GM19438 (cell line): ENCODE data around the gene ANKMY1.

ENCODE experiments used
- ATAC-seq: cut with Tn5 transposase; IDR thresholded peaks from one replicate; pipeline ENCODE4 v1.9.1; 2021; ENCODE audit warnings: low read depth; ENCODE audit not compliant: unreplicated experiment

ANKMY1 gene

DNA sequence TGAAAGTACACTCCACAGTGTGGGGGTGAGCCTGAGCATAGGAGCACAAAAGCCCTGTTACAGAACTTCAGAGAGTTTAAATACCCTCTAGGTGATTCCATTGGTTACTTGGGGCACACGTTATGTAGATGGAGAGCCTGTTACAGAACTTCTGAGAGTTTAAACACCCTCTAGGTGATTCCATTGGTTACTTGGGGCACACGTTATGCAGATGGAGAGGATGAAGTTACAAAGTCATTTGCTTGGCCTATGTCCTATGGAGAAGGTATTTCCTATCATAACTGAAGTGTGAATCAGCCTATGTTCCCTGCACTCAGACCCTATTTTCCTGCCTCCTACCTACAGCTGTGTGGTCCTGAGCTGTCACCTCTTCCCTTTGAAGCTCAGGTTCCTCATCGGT is 25.0 kb upstream of the ANKMY1 start:
- ATAC-seq, result no peak

DNA sequence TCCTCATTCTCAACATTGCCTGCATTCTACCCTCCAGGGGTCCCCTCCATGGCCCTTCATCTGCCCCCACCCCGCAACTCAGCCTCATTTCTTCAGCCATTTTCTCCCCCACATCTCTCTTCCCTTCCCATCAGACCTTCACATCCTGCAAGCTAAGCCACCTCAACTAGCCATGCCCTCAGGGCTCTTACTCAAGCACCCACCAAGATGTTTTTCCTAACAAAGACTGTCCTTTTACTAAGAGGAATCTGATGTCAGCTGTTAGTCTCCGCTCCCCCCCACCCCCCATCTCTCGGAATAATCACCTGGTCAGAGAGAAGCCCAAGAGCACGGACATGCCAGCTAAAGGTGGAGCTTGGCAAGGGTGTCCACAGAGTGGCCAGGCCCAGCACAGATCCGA is 24.0 kb upstream of the ANKMY1 start:
- no peak for ATAC-seq

DNA sequence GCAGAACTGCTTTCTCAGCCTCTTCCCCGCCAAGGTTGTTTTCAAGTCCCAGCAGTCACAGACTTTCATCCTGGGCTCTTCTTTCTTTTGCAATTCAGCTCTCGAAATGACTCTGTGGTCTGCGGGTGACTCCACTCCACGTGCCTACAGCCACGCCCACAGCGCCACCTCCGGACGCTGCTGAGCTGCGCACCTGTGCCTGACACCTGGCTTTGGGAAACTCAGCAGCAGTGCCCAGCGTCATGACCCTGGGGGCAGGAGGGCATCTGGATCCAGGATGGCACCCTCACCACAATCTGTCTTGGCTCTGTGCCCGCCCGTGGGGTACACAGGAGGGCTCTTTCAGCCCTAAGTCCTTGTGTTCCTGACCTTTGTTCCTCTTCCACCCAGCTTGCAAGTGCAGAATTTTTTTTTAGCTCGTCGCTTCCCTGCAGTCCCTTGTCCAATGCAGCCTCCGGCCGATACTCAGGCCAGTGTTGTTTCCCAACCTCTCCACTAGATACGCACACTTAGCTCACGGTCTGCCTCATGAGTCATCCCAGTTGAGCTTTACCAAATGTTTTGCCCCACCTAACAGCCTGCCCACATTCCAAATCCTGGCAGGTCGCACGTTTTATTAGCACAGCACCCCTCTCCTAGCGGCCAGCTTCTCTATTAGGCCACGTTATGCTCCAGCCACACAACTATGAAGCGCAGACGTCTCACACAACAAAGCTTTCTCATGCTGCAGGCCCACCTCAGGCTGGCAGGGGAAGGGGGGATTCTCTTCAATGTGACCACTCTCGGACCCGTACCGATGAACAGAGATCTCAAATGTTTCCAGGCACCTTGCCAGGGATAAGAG is 22.2 kb upstream of the ANKMY1 start:
- ATAC-seq, result peak; percentile 40

DNA sequence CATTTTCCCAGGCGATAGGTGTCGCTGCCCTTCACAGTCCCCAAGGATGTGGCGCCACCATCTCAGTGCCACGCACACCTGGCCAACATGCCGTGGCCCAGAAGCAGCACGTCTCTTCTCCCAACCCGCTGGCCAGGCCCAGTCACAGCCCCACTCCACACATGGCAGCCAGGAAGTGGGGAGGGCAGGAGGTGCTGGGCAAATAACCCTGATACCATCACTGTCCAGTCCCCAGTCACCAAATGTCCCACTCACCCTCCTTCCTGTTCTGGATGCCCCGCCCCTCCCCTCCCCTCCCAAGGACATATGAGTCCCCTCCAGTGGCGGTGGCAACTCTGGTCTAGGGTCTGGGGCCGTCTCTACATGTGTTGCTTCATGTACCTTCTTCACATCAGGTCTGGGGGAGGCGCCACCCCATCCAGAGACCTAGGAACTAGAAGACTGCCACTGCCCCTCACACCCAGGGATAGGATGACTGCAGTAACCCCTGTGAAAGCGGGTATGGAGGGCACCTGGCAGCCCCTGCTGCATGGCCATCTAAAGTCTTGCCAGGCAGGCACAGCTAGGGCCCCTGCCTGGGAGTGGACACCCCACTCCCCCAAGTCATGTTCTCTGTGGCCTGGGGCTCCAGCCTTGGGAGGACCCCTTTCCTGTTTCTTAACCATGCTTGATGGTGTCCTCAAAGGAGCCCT is 21.4 kb upstream of the ANKMY1 start:
- ATAC-seq, result no peak

DNA sequence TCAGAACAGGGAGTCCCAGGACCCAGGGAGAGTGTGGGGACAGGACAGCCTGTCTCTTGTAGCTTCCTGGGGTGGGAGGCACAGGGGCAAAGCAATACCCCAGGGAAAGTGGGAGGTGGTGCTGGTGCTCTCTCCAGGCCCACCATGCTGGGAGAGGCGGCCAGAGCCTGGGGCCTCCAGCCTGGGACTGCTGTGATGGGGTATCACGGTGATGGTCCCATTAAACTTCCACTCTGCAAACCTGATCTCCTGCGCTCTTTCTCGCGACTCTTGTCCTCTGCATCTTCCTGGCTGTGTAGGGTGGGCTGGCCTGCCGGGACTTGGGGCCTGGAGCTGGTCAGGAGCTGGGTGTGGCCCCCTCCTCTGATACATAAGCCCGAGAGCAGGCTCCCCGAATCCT is 20.7 kb upstream of the ANKMY1 start:
- ATAC-seq, result no peak

DNA sequence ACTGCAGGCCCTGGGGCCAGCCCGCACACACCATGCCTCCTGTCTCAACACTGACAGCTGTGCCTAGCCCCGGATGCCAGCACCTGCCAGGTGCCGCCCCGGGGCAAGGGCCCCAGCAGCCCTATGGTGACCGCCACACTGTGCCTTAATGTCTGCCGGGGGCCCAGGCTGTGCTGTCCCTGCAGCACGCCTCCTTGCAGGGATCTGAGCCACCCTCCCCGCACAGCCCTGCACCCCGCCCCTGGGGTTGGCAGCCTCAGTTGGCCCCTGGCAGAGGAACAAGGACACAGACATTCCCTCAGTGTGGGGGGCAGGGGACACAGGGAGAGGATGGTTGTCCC is 20.3 kb upstream of the ANKMY1 start:
- ATAC-seq, result no peak

DNA sequence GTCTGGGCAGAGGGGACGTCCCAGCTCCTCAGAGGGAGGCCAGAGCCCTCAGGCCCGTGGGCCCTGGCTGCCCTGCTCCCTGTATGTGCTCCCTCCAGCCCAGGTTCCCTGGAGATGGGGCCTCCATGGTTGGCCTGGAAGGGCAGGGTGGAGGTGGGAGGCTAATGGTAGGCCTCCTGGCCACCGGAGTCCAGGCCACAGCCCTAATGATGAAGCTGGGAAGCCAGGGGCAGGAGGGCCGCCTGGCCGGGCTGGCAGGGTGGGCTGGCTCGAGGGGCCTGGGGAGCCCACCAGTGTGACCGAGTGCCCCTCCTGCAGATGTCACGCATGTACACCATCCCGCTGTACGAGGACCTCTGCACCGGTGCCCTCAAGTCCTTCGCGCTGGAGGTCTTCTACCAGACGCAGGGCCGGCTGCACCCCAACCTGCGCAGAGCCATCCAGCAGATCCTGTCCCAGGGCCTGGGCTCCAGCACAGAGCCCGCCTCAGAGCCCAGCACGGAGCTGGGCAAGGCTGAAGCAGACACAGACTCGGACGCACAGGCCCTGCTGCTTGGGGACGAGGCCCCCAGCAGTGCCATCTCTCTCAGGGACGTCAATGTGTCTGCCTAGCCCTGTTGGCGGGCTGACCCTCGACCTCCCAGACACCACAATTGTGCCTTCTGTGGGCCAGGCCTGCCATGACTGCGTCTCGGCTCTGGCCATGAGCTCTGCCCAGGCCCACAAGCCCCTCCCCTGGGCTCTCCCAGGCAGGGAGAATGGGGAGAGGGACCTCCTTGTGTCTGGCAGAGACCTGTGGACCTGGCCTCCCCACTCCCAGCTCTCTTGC is 19.7 kb upstream of the ANKMY1 start:
- ATAC-seq, result no peak

DNA sequence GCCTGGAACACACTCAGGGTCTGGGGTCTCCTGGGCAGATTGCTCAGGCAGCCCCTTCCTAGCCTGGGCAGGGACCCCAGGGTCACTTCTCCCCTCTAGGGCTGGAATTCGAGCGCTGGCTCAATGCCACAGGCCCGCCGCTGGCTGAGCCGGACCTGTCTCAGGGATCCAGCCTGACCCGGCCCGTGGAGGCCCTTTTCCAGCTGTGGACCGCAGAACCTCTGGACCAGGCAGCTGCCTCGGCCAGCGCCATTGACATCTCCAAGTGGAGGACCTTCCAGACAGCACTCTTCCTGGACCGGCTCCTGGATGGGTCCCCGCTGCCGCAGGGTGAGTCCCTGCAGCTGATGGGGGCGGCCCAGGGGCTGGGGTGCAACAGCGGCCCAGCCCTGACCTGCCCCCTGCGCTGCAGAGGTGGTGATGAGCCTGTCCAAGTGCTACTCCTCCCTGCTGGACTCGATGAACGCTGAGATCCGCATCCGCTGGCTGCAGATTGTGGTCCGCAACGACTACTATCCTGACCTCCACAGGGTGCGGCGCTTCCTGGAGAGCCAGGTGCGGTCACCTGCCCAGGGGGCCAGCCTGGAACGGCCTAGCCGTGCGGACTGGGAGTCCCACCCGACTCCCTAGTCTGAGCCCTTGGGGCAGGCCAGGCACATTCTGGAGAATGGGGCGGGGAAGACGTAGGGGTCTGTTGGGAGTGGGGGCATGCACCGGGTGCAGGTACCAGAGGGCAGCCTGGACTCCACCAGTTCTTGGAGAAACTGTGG is 18.8 kb upstream of the ANKMY1 start:
- no peak for ATAC-seq

DNA sequence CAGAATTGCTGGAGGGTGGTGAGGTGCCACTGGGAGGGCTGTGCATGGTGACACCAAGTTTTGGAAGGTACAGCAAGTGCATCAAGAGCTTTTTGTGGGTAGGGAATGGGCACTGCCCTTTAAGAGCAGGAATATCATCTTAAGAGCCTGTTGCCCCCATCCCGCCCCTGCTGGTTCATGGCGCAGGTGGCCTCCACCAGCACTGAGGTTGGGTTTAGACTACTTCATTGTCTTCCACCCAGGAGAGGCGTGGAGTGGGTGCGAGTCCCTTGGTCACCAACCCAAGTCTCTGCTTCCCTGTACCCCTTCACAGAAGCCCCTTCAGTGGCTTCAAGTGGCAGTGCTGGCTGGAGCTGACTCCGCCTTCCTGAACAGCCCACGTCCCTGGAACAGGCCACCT is 18.2 kb upstream of the ANKMY1 start:
- no peak for ATAC-seq

DNA sequence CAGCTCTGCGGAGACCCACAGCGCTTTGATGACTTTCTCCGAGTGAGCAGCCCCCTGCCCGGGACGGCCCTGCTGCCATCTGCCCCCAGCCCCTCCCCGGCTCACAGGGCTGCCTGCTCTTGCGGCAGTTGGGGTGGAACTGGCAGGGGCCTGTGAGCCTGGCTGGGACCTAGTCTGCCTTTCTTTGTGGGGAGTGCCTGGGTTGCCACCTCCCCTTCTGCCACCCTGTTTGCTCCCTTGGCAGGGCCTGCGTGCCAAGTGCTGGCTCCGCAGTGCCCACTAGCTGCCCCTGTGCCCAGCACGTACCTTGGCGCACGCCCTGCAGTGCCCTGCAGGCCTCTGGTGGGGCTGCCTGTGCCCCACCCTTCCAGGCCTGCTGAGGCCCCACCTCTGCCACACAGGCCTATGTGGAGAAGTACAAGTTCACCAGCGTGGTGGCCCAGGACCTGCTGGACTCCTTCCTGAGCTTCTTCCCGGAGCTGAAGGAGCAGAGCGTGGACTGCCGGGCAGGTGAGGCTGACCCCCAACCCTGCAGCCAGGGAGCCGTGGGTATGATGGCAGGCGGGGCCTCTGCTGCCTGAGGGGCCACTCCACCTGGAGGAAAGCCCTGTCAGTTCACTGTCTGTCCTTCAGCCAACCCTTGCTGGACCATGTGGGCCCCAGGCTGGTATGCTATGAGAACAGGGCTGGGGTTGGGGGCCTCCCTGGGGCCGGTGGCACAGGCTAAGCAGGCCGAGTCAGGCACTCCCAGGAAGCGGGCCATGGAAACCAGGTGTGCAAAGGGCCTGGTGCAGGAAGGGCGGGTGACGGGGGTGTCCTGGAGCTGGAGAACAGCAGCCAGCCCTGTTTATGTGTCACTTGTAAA is 17.5 kb upstream of the ANKMY1 start:
- no peak for ATAC-seq

DNA sequence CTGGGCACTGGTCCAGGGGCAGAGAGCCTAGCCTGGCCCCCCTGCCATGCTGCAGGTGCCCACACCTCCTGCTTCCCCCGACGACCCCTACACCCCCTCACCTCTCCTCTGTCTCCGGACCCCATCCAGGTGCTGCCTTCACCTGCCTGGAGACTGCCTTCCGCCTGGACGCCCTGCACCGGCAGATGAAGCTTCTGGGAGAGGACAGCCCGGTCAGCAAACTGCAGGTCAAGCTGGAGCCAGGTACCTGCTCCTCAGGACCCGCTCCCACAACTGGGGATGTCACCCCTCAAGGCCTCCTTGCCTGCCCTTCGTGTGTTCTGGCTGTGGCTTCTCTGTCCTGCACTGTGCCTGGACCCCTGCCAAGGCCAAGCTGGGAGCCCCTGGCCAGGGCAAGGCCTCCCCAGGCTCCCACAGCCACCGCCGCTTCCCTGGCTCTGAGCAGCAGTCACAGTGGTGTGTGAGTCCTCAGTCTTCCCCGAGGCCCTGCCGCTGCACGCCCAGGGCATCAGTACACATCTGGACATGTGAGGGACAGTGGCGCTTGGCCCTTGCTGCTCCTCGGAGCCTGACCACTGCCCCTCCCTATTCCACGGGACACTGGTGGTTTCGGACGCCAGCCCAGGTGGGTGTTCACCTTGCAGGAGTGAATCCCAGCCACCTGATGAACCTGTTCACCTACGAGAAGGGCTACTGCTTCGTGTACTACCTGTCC is 16.8 kb upstream of the ANKMY1 start:
- no peak for ATAC-seq

DNA sequence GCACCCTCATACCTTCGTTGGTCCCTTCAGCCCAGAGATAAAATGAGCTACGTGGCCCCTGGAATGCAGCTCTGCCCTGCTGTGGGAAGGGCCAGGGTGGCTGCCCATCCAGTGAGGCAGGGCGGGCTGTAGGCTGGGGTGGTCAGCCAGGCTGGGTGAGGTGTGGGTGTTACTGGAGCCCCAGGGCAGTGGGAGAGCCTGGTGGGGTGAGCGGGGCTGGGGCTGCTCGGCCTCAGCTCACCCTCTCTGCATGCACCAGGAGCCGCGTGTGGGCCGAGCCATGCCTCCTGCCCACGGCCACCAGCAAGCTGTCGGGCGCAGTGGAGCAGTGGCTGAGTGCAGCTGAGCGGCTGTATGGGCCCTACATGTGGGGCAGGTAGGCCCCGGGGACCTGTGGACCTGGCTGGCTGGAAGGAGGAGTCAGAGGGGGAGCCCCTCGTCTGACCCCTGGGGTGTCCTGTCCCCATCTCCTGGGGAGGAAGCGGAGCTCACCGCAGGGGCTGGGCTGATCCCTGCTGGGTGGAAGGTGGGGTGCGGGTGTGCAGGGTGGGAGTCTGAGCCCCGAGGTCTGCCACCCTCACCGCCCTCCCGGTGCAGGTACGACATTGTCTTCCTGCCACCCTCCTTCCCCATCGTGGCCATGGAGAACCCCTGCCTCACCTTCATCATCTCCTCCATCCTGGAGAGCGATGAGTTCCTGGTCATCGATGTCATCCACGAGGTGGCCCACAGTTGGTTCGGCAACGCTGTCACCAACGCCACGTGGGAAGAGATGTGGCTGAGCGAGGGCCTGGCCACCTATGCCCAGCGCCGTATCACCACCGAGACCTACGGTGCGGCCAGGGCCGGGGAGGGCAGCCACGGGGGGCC is 16.0 kb upstream of the ANKMY1 start:
- no peak for ATAC-seq

DNA sequence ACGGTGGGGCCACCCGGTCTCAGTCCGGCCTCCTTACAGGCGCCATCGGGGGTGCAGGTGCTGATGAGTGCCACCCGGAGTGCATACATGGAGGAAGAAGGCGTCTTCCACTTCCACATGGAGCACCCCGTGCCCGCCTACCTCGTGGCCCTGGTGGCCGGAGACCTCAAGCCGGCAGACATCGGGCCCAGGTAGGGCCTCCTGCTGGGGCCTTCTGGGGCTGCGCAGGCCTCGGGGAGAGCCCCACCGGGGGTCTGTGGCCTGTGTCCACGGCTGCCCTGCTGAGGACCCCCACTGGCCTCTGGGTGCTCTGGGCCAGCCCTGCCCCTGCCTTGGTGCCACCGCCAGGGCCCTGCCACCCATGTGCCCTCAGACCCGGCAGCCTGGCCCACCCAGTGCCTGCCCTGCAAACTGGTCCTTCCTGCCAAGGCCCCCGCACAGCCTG is 15.3 kb upstream of the ANKMY1 start:
- no peak for ATAC-seq

DNA sequence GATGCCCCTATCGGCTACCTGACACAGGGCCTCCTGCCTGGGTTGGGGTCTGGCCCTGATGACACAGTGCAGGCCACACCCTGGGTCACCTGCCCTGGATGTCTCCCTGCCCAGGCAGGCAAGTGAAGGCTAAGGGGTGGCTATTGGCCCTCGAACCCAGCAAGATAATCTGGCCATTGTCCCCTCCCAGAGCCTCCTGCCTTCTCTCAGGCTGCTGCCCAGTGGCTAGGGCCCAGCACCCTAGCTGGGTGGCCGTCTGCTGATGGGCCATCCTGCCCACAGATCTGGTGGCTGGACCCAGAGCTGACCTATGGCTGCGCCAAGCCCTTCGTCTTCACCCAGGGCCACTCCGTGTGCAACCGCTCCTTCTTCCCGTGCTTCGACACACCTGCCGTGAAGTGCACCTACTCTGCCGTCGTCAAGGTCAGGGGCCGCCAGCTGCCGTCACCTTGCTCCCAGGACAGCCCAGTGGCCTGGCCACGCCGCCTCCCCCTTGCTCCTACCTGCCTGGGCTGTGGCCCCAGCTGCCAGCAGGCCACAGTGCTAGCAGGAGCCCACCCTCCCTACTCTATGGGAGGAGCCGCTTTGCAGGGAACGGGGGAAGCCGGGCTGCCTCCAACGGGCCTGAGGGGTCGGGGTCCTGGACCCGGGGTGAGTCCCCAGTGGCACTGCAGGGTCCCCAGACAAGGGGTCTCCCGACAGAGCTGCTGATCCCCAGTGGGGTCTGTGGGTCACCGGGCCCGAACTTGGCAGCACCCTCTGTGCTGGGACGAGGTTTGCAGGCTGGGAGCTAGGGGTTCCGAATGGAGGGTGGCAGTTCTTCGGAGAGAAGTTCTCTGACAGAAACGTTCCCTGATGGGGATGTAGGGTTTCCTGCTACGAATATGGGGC is 14.6 kb upstream of the ANKMY1 start:
- ATAC-seq, result no peak

DNA sequence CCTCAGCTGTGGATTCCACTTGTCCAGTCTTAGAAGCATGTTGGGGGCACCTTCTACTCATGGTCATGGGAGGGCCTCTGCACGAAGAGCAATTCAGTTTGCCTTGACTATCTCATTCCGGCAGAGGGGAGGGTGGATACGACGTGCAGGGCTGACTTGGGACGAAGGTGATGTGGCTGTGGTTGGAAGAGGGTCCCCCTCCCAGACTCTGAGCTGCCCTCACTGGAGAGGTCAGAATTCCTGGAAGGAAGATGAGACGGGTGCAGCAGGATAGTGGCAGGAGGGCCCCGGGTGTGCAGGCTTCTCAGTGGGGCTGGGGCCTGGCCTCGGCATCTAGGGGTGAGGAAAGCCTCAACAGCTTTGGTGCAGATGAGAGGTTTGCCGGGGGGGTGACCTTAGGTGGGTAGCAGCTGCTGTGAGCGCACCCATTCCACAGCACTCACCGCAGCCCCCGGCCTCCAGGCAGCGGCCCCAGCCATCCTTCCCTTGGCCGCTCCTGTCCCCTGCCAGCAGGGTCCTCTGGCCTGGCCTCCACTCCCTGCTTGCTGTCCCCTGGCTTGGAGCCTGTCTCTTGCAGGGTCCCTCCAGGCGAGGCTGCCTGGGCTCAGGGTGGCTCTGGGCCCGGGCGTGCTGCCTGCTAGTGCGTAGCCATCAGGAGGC is 13.7 kb upstream of the ANKMY1 start:
- ATAC-seq, result no peak

DNA sequence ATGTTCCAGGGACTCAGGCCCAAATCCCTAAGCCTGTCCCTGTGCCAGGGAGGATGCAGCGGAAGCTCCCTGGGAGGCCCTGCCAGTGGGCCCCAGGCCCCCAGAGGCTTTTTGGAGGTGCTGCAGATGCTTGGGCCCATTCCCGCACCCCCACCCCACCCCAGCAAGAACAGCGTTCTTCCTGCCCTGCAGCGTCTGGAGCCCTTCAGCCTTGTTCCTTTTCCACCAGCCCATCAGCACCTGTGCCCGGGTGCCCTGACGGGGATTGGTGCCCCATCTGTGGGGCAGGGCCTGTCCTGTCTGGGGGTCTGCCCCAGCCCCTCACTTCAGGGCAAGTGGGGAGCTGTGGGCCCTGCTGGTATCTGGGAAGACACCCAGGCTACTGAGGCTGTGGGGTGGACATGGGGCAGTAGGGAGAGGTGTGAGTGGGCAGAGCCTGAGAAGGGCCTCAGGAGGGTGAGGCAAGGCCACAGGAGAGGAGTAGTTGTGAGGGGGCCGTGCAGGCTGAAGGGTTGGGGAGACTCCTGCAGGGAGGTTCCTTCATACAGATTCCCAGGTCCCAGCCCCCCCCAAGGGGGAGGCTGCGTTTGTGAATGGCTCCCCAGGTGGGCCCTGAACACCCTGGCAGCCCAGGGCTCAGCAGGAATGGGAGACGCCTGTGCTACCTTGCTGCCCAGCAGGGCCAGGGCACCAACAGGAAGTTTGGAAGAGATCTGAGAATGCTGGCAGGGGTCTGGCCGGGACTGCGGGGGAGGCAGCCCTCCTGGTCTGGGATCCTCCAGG is 12.9 kb upstream of the ANKMY1 start:
- no peak for ATAC-seq
